Heart left ventricle (tissue), 13 donors: ENCODE results near the gene GTF2E1.

ENCODE experiments used
- CTCF ChIP-seq, 12 donors: fragments of 200-600 bp; sonication (generic) in 4 of 12; IDR thresholded peaks; one replicate each; pipeline versions ENCODE4 v1.5.0 to v1.8.0; 2018 to 2022; ENCODE audit warnings: antibody characterized with exemption in 12 of 12, mild to moderate bottlenecking in 5 of 12
- POLR2A ChIP-seq, 2 donors: fragments of 450-650 bp; IDR thresholded peaks; one replicate each; pipeline ENCODE4 v1.6.1; 2017; ENCODE audit warnings: antibody characterized with exemption in 2 of 2, mild to moderate bottlenecking in 2 of 2, moderate library complexity in 2 of 2
- donor health status: ischemic (EF 13 %, LVEDD 7.1; RV severe dilation, severe dysfunction).
- donor health status: DM: no; HTN: yes; CAD: no.
- donor health status: DM: no; HTN: no; CAD: no.
- donor health status: ischemic (EF 25% LVEDD 6.9; RV normal size, moderate dysfunction).
- donor health status: ischemic (EF 25% LVEDD 5.7; RV mildly dilated, moderate dysfunction).
- donor health status: ischemic (EF 35%, LVEDD 5.7; RV mildly dilated, moderate dysfunction).
- donor health status: nonischemic (EF 11% LVEDD 7.7; RV severe dilation, severe dysfunction).
- donor health status: DM: yes; HTN: yes; CAD: no.
- donor health status: PGD.
- donor health status: ischemic (EF 29% LVEDD 5.4; RV normal size, mild dysfunction).
- donor health status: nonischemic (EF 23%, LVEDD 6.1; RV moderate dilation, normal function).

DNA sequence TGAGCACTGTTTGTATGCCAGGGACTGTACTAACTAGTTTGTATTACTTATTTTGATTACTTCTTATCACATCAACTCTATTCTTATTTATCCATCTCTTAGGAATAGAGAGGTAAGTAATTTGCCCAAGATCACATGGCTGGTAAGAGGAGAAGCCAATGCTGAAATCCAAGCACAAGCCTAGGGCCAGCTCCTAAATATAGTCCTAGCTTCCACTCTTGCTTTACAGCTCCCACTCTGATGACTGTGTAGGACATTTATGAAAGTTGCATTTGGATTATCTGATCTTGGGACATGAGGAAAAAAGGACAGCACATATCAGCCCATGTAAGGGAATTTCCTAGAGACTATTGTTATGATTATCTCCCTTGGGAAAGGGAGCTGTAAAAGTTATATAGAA lies 58.1 kb downstream of the GTF2E1 start:
- no peak for TF ChIP-seq CTCF (IDR thresholded peaks at IDR 0.05)
- no peak for TF ChIP-seq POLR2A (IDR thresholded peaks at IDR 0.05)
